Activated CD4-positive, CD25-positive, alpha-beta regulatory T cell treated with anti-CD3 and anti-CD28 coated beads, Interleukin-2, amount 50 U/mL, for 16 hours (primary cell): ENCODE measurements around the gene ZNF43.
"Not testable (repeated sequence)": the region's sequence is repeated elsewhere in the genome, so short reads cannot be mapped to it uniquely, and the experiment has no call there.

Experiments
- DNase-seq: peaks from one replicate; pipeline ENCODE4 v3.0.0-alpha.2; 2020; ENCODE audit warnings: low read depth, low spot score

The ZNF43 gene

DNA sequence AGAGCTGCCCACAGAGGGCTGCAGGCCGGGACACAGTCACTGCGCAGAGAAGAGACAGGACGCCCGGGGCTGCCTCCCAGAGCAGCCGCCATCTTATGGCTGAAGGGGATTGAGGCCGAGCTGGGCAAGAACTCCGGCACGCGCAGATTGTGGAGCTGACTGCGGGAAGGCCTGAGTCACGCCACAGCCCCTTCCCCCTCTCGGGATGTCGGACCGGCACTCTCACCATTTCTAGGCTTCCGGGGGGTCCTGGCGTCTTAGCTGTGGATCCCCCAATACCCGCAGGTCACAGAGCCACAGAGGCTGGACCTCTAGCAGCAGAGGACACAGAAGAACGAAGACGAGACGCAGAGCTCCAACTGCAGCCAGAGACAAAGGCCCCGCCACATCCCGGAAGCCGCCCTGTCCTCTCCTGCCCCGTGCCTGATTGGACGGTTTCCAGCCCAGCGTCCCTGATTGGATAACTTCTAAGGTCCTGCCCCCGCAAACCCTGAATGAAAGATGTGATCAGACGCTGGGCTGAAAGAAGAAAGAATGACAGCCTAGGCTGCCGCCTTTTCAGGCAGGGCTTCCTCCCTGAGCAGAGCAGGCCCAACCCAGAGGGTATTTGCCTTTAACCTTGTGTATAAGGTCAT is at the start of gene ZNF43:
ZNF43 (minus strand) TSS at position 373 of the 635 bp plus-strand sequence; CDS start at position 229, 144 bp downstream.
- peak; percentile 88 for DNase-seq

DNA sequence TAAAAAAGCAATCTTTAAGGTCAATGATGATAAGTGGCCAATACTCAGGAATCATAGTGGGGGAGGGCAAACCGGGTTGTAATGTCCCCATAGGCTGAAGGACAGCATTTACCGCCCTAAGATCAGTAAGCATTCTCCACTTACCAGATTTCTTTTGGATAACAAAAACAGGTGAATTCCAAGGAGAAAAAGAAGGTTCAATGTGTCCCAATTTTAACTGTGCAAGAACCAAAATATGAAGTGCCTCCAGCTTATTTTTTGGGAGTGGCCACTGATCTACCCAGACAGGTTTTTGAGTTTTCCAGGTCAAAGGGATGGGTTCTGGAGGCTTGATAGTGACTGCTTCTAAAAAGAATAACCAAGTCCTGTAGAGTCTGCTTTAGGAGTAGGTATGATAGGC is 49.5 kb upstream of the ZNF43 start:
- DNase-seq: not testable (repeated sequence)

DNA sequence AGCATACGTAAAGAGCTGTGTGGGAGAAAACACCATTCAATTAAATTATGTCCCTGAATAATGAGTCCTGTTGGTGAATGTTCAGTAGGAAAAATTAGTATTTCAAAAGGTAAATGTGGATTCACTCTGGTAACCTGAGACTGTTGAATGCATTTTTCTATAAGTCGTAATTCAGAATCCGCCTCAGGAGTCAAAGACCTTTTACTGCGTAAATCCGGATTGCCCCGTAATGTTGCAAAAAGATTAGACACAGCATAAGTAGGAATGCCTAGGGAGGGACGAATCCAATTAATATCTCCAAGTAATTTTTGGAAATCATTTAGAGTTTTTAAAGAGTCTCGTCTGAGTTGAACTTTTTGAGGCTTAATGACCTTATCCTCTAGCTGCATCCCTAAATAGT is 48.8 kb upstream of the ZNF43 start:
- DNase-seq: not testable (repeated sequence)

DNA sequence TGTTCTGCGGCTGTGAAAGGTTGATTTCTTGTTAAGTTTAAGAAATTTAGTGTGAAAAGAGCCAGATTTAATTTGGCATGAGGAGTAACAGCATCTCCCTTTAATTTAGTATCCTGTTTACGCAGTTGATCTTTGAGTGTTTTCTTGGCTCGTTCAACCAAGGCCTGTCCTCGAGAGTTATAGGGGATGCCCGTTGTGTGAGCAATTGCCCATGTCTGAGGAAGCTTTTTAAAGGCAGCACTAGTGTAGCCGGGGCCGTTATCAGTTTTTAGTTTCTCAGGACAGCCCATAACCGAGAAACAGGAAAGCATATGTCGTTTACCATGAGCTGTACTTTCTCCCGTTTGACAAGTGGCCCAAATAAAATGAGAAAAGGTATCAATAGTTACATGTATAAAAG is 47.5 kb upstream of the ZNF43 start:
- no peak for DNase-seq

- not testable (repeated sequence) for DNase-seq
These were observed 44.8 kb upstream of the ZNF43 start for GRCh38 chr19:21880761-21881160.

DNA sequence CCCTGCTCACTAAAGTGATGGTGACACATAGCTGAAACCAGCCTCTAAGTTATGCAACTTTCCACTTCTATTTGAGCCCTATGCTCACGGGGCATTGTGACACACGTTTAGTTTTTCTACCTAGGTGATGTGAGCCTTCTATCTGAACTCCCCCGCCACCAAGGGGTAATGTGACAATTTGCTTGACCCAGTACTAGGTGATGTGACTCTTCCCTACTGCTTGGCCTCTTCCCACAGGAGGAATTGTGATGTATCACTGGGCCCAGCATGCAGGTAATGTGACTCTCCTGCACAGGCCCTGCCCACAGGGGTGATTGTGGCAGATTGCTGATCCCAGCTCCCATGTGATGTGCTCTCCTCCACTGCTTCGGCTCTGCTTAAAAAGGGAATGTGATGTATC is 42.7 kb upstream of the ZNF43 start:
- DNase-seq: no peak

DNA sequence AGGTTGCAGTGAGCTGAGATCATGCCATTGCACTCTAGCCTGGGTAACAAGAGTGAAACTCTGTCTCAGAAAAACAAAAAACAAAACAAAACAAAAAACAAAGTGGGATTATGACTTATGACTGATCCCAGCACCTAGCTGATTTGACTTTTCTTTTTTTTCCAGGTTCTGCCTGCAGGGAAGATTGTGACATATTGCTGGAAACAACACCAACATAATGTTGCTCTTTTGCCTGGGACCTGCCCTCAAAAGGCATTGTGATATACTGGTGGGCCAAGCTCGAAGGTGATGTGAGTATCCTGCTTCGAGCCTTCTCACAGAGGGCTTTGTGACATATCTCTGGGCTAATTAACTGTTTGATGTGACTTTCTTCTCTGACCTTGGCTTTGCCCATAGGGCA is 42.0 kb upstream of the ZNF43 start:
- no peak for DNase-seq

DNA sequence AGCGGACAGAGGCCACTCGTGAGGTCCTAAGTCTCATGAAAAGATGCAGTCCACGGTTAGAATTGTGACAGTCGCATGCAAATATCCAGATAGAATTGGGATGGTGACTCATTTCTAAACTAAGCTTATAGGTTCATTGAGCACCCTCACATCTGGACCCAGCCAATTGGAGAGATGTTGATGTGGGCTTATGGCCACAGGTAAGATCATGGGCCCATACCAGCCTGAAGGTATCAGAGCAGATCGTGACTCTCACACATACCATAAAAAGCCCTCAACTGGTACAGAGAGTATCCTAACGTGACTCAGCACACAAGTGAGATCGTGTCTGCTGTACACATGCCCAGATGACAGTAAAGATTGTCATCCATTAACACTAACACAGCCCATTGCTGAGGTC is 40.6 kb upstream of the ZNF43 start:
- not testable (repeated sequence) for DNase-seq

DNA sequence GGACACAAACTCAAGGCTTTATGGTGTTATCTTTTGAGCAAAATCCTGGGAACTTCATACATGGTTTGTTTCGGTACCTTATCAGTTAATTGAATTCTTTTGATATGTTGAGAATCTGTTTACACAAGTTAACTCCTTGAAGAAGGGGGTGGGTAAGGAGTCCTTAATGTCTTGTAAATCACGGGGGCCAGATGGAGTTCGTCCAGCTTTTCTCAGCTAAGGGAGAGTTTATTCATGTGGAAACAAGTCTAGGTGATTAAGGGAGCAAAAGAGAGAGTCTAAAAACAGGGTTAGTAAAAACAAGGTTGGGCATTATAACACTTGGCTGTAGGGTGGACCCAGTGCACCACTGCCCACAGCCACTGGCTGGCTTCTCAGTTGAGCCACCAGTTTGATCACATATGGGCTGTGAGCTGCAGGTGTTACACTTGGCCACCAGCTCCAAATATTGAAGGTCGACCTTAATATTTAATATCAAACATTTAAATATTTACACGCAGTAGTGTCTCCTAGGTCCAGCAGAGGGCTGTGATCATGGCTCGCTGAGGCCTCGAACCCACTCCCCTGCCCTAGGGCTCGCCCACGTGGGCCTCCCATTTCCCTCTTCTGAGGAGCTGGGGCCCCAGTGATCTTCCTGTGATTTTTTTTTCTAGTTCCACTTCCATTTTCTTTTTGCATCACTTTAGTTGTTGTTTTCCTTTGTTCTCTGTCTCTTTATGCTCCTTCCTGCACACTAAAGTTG is 21.0 kb upstream of the ZNF43 start:
- no peak for DNase-seq

GRCh38 chr19:21851596-21852345 is 15.8 kb upstream of the ZNF43 start:
- DNase-seq: peak; percentile 80

DNA sequence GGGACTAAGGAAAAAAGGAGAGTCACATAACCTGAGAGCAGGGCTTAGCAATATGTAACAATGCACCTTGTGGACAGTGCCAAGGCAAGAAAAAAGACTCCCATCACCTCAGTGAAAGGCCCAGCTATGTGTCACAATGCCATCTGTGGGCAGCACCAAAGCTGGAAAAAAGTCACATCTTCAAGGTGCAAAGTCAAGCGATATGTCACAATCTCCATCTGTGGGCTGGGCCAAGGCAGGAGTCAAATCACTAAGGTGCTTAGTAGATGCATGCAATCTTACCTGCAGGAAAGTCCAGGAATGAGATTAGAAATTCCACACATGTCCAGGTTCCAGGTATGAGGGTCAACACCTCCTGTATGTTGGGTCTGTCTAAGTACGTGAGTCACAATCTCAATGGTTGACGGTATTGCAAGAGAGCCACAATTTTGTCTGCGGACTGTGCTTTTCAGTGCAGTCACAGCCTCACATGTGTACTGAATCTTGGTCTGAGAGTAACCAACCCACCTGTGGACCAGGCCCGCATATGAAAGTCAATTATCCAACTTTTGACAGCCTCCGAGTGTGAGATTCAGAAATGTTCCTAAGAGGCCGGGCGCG is 14.8 kb upstream of the ZNF43 start:
- no peak for DNase-seq

DNA sequence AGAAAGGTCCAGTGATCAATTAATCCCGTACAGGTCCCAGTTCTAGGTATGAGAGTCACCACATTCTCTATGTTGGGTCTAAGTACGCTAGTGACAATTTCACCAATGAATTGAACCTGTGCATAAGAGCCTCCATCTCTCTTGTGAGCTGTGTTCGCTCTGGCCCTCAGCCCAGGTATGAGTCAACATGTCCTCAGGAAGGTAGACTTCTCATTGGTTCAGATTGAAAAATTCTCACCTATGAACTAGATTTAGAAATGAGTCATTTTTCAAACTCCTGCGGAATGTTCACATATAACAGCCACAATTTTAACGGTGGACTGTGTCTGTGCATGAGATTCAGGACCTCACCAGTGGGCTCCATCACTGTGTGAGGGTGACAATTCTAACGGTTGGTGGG is 12.7 kb upstream of the ZNF43 start:
- no peak for DNase-seq

DNA sequence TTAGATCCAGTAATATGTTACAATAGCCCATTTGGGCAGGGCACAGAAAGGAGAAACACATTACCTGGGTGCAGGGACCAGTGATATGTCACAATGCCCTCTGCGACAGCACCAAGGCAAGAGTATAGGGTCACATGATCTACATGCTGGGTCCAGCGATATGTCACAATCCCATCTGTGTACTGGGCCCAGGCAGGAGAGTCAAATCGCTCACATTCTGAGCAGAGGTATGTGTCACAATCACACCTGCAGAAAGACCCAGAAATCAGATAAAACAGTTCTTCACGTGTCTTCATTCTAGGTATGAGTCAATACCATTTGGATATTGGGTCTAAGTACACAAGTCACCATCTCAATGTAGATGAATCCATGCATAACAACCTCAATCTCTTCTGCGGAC is 7.1 kb upstream of the ZNF43 start:
- no peak for DNase-seq

- no peak for DNase-seq
These were observed 5.6 kb upstream of the ZNF43 start for GRCh38 chr19:21841488-21842097.

GRCh38 chr19:21841081-21841480 is 5.1 kb upstream of the ZNF43 start:
- DNase-seq: no peak

- DNase-seq: no peak
These were observed 4.0 kb upstream of the ZNF43 start for GRCh38 chr19:21839976-21840375.

GRCh38 chr19:21838646-21839045 is 2.7 kb upstream of the ZNF43 start:
- no peak for DNase-seq

GRCh38 chr19:21835429-21835809 is 563 bp downstream of the ZNF43 start:
- no peak for DNase-seq

GRCh38 chr19:21833733-21834132 is 2.2 kb downstream of the ZNF43 start:
- DNase-seq: no peak

DNA sequence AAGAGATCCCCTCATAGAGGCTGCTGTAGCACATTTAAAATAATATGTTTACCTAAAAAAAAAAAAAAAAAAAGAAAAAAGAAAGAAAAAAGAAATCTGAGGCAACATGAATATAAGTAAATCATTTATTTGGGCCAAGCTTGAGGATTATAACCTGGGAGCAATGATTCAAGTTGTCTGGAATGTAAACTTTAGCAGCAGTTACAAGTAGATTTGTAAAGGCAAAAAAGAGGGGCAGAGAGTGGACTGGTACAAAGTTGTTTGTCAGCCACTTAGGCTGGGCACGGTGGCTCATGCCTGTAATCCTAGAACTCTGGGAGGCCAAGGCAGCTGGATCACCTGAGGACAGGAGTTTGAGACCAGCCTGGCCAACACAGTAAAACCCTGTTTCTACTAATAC is 11.3 kb downstream of the ZNF43 start:
- DNase-seq: no peak

DNA sequence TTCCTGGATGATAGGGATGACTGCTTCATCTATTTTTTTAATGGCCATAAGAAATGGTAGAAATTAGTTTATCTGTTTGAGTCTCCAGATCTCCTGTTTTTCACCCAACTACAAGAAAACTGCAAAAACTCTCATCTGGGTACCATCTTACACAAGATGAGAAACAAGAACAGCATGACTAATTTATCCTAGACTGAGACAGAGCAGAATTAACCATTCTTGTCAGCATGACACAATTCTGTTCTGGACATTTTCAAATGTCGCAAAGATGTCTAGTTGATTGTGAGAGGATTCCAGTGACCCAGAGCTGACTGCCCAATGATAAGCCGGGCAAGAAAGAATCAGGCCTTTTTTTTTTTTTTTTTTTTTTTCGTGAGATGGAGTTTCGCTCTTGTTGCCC is 12.8 kb downstream of the ZNF43 start:
- no peak for DNase-seq

GRCh38 chr19:21812448-21812847 is 23.5 kb downstream of the ZNF43 start:
- DNase-seq: no peak
